Measurements from ENCODE around the gene OR6C3. TPM values are rescaled to one million over a fixed set of nuclear protein-coding genes. Genes with fewer than 3 reads are reported as not detected.
"Not testable (repeated sequence)": the region's sequence is repeated elsewhere in the genome, so short reads cannot be mapped to it uniquely, and the experiment has no call there.

Gene OR6C3
- not detected for total RNA-seq

- no peak for FAIRE-seq
Measured at GRCh38 chr12:55330446-55330845, at the start of gene OR6C3. OR6C3 (plus strand) TSS chr12:55330746; CDS start chr12:55331701, 955 bp downstream.

GRCh38 chr12:55280991-55281390, 49.6 kb upstream of the OR6C3 start:
- FAIRE-seq: peak; percentile 15

More at GRCh38 chr12:55330446-55330845, at the start of gene OR6C3:
- no peak for DNase-seq (ENCODE audit: low spot score in 2 of 2)

GRCh38 chr12:55289999-55290398, 40.5 kb upstream of the OR6C3 start:
- FAIRE-seq (no peak), DNase-seq (ENCODE audit: low spot score in 2 of 2) (no peak)

More at GRCh38 chr12:55280991-55281390, 49.6 kb upstream of the OR6C3 start:
- DNase-seq (ENCODE audit: low spot score in 2 of 2): no peak

- peak; percentile 10 for FAIRE-seq
- no peak for DNase-seq (ENCODE audit: low spot score in 2 of 2)
Measured at GRCh38 chr12:55296469-55296868, 34.1 kb upstream of the OR6C3 start, which contains the start of gene OR6C6. OR6C6 (minus strand) TSS chr12:55296569; CDS start chr12:55295232, 1,337 bp downstream.

- no peak for DNase-seq (ENCODE audit: low spot score in 2 of 2)
- no peak for FAIRE-seq
Measured at GRCh38 chr12:55314043-55314442, 16.5 kb upstream of the OR6C3 start, which contains the start of gene OR6C1. OR6C1 (plus strand) TSS chr12:55314343; CDS start chr12:55320600, 6,257 bp downstream.

GRCh38 chr12:55320201-55320600, 10.3 kb upstream of the OR6C3 start:
- FAIRE-seq (no peak), DNase-seq (ENCODE audit: low spot score in 2 of 2) (no peak)

- not testable (repeated sequence) for FAIRE-seq; DNase-seq (ENCODE audit: low spot score in 2 of 2)
Measured at GRCh38 chr12:55325801-55326200, 4.7 kb upstream of the OR6C3 start.

- DNase-seq (ENCODE audit: low spot score in 2 of 2) (no peak), FAIRE-seq (no peak)
Measured at GRCh38 chr12:55336002-55336401, 5.5 kb downstream of the OR6C3 start.

GRCh38 chr12:55355338-55355737, 24.8 kb downstream of the OR6C3 start:
- DNase-seq (ENCODE audit: low spot score in 2 of 2); FAIRE-seq: not testable (repeated sequence)

- no peak for FAIRE-seq
- DNase-seq (ENCODE audit: low spot score in 2 of 2): no peak
Measured at GRCh38 chr12:55362675-55363074, 32.1 kb downstream of the OR6C3 start, which contains the start of gene OR6C75. OR6C75 (plus strand) TSS chr12:55362975; CDS start chr12:55365111, 2,136 bp downstream.

GRCh38 chr12:55365086-55365485, 34.5 kb downstream of the OR6C3 start:
- DNase-seq (ENCODE audit: low spot score in 2 of 2) (no peak), FAIRE-seq (no peak)

GRCh38 chr12:55372521-55372920, 42.0 kb downstream of the OR6C3 start:
- no peak for DNase-seq (ENCODE audit: low spot score in 2 of 2)
- FAIRE-seq: peak; percentile 34

Other genes starting within 250 kb of the OR6C3 start
- gene OR9K2, start 204.3 kb upstream of the OR6C3 start, total RNA-seq: not detected
- gene OR10A7, start 109.7 kb upstream of the OR6C3 start, total RNA-seq: not detected
- gene OR6C74, start 86.1 kb upstream of the OR6C3 start, total RNA-seq: not detected
- not detected for gene OR6C6, start 34.2 kb upstream of the OR6C3 start, total RNA-seq
- not detected for gene OR6C1, start 16.4 kb upstream of the OR6C3 start, total RNA-seq
- gene OR6C75, start 32.2 kb downstream of the OR6C3 start, total RNA-seq: not detected
- not detected for gene OR6C65, start 69.8 kb downstream of the OR6C3 start, total RNA-seq
- gene OR6C76, start 95.5 kb downstream of the OR6C3 start, total RNA-seq: not detected
- not detected for gene OR6C2, start 113.3 kb downstream of the OR6C3 start, total RNA-seq
- not detected for gene OR6C70, start 139.4 kb downstream of the OR6C3 start, total RNA-seq
- gene OR6C68, start 161.6 kb downstream of the OR6C3 start, total RNA-seq: not detected
- not detected for gene OR6C4, start 218.9 kb downstream of the OR6C3 start, total RNA-seq
- gene OR2AP1, start 241.7 kb downstream of the OR6C3 start, total RNA-seq: not detected